Endothelial cell of umbilical vein (primary cell): ENCODE data around the gene NMNAT3. TPM values are rescaled to one million over a fixed set of nuclear protein-coding genes. Genes with fewer than 3 reads are reported as not detected.

Experiments used
- BruUV-seq: library from RNA; stranded (reverse); fragments of 400-500 nt; replicated peaks from 2 replicates; lab custom pipeline; 2021; lab: Mats Ljungman, UMichigan
- CTCF ChIA-PET: fragments of 300-600, 350-600 bp; sonication (Branson Sonifier 250); formaldehyde crosslinking; loops from one replicate; lab custom pipeline; 2021; ENCODE audit warnings: antibody characterized with exemption, inconsistent platforms; lab: Charles Lee
- POLR2A ChIA-PET: fragments of 300-600, 350-600 bp; sonication (Branson Sonifier 250); formaldehyde crosslinking; loops from one replicate; lab custom pipeline; 2021; ENCODE audit warnings: antibody characterized with exemption, inconsistent platforms; lab: Charles Lee
- DNase-seq: peaks from one replicate; pipeline ENCODE4 v3.0.0-alpha.2; 2011; ENCODE audit warnings: low read depth, low spot score
- FAIRE-seq: peaks from 2 replicates; lab custom pipeline; 2011; peaks lifted over from hg19 to GRCh38; lab: Jason Lieb, UNC
- H2AFZ ChIP-seq: 2 replicates; pipeline ENCODE4 v1.6.0; 2012; ENCODE audit warnings: low read depth, low read length, control low read depth, inconsistent platforms
- H3K27ac ChIP-seq: 2 replicates; pipeline ENCODE4 v1.5.1; 2011; ENCODE audit warnings: low read depth, mild to moderate bottlenecking, control low read depth, low read length, moderate library complexity; ENCODE audit not compliant: insufficient read depth
- H3K27me3 ChIP-seq, 2 experiments: 2 replicates each; pipeline versions ENCODE4 v1.6.0 to v1.6.1; 2011; ENCODE audit warnings: low read length in 2 of 2, mixed read lengths in 1 of 2; ENCODE audit not compliant: control insufficient read depth in 2 of 2, insufficient read depth in 2 of 2
- H3K36me3 ChIP-seq, 2 experiments: 2 replicates in 1 of 2; 3 replicates in 1 of 2; pipeline ENCODE4 v1.5.1; 2011; ENCODE audit warnings: low read length in 2 of 2, mild to moderate bottlenecking in 1 of 2, moderate library complexity in 1 of 2; ENCODE audit not compliant: control insufficient read depth in 2 of 2, insufficient read depth in 2 of 2; ENCODE audit errors: extremely low read depth in 1 of 2
- H3K4me1 ChIP-seq: 3 replicates; pipeline ENCODE4 v1.5.1; 2011; ENCODE audit warnings: mild to moderate bottlenecking, low read length; ENCODE audit not compliant: control insufficient read depth, insufficient read depth; ENCODE audit errors: extremely low read depth
- H3K4me2 ChIP-seq: 2 replicates; pipeline ENCODE4 v1.6.1; 2011; ENCODE audit warnings: low read length, control low read depth, mixed read lengths; ENCODE audit not compliant: insufficient read depth
- H3K4me3 ChIP-seq, 3 experiments: fragments of 200-600 bp in 1 of 3; sonication (generic), shearing (Covaris generic) in 1 of 3; replicated peaks in 1 of 3; 2 replicates each; pipeline ENCODE4 v1.5.1; 2011 to 2016; ENCODE audit warnings: control low read depth in 3 of 3, low read length in 3 of 3, mild to moderate bottlenecking in 2 of 3, inconsistent platforms in 1 of 3, low read depth in 1 of 3, moderate library complexity in 1 of 3; ENCODE audit not compliant: insufficient read depth in 1 of 3
- H3K79me2 ChIP-seq: 2 replicates; pipeline ENCODE4 v1.6.0; 2012; ENCODE audit warnings: low read length, inconsistent platforms; ENCODE audit not compliant: control insufficient read depth, insufficient read depth
- H3K9ac ChIP-seq: replicated peaks from 2 replicates; pipeline ENCODE3; 2011; ENCODE audit warnings: low read length, control low read depth; ENCODE audit not compliant: insufficient read depth; ENCODE audit errors: extremely low read depth
- H3K9me1 ChIP-seq: replicated peaks from 3 replicates; pipeline ENCODE4 v1.6.0; 2011; ENCODE audit warnings: mild to moderate bottlenecking, low read length; ENCODE audit not compliant: control insufficient read depth, insufficient read depth; ENCODE audit errors: extremely low read depth
- H3K9me3 ChIP-seq: replicated peaks from 2 replicates; pipeline ENCODE4 v1.5.1; 2012; ENCODE audit warnings: low read length, inconsistent platforms; ENCODE audit not compliant: control insufficient read depth, insufficient read depth
- H4K20me1 ChIP-seq: replicated peaks from 2 replicates; pipeline ENCODE3; 2011; ENCODE audit warnings: mild to moderate bottlenecking, low read length; ENCODE audit not compliant: control insufficient read depth, insufficient read depth; ENCODE audit errors: extremely low read depth
- CTCF ChIP-seq, 2 donors: IDR thresholded peaks; 1 replicate in 1 of 2; 2 replicates in 1 of 2; pipeline ENCODE4 v1.5.1; 2011; ENCODE audit warnings: low read length in 2 of 2, mild to moderate bottlenecking in 2 of 2, moderate library complexity in 2 of 2, control low read depth in 1 of 2, inconsistent platforms in 1 of 2, low read depth in 1 of 2; ENCODE audit not compliant: insufficient read depth in 1 of 2; ENCODE audit errors: extremely low read depth in 1 of 2
- FOS ChIP-seq: IDR thresholded peaks from 2 replicates; pipeline ENCODE4 v1.6.1; 2011; ENCODE audit warnings: mild to moderate bottlenecking, low read length, moderate library complexity, borderline replicate concordance; ENCODE audit not compliant: insufficient read depth
- MYC ChIP-seq: IDR thresholded peaks from one replicate; pipeline ENCODE4 v1.6.1; 2011; ENCODE audit warnings: mild to moderate bottlenecking, low read depth, low read length
- dilution Hi-C: fragments of 300-500 bp; cut with MboI; formaldehyde crosslinking; loops from one replicate; pipeline ENCODE4 v1.15.0; 2019; ENCODE audit warnings: low sequenced_read_pairs; ENCODE audit not compliant: extremely low pct_ligation_motif_present
- intact Hi-C: fragments of 100-400 bp; cut with micrococcal nuclease; formaldehyde crosslinking; loops from one replicate; pipeline ENCODE4 v1.10.0; 2022
- polyA plus RNA-seq, 4 experiments: library from polyadenylated mRNA; depleted of rRNA in 3 of 4; stranded (reverse) in 3 of 4; unstranded in 1 of 4; fragments of >200 nt; gene quantifications; 2 replicates each; pipeline versions ENCODE4 v1.2.1 to v1.2.3, GENCODE V29; 2011 to 2012; ENCODE audit warnings: missing spikeins in 1 of 4
- total RNA-seq: library from RNA; stranded (reverse); gene quantifications from 2 replicates; pipeline ENCODE4 v1.2.3, GENCODE V29; 2021
- TF ChIP-seq, protein P1 (sequence below): IDR thresholded peaks from 2 replicates; pipeline ENCODE4 v1.6.1; 2011; ENCODE audit not compliant: insufficient read depth, insufficient read length

The NMNAT3 gene
- total and polyA plus RNA-seq, 2 donors (not counting 3 experiments of a cell fraction or from before 2014, with no cell fraction given): 0.59 to 0.60 TPM

DNA sequence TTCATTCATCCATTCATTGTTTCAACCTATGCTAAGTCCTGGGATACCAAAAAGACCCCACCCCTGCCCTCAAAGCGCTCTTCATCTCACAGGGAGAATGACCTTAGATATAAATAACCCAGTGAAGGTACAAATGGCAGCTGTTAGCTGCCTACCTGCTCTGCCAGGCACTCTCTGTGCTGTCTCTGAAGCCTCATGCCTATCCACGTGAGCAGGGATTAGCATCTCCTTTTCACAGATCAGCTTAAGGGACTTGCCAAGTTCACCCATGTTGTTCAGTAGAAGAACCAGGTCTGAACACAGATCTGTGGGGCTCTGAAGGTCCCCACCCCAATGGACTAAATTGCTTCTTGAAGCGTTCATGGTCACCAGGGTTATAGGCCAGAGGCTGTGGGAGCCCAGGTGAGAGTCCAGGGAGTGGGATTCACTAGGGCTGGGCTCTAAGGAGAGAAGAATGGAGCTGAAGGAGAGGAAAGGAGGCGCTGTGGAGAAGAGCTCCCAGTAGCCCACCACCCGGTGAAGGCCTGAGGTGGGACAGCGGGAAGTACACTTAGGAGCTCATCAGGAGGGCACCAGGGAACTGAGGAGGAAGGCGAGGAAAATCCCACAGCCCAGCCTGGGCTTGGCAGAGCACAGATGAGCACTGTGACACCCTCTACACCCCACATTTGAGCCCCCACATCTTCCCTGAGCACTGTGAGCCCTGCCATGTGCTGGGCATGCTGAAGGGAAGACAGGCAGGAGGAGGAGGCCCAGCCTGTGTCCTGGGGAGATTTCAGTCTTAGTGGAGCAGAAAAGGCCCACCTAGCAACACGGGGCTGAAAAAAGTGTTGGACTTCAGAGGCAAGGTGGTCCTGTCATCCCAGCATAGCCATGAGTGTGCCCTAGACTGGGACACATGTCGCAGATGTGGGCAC lies 158.6 kb downstream of the NMNAT3 start:
- FAIRE-seq: no peak
- no peak overlapping the region for H3K27ac ChIP-seq
- H2AFZ ChIP-seq: no peak overlapping the region

More for the DNA sequence above, 158.6 kb downstream of the NMNAT3 start:
- Histone ChIP-seq H3K36me3 (no peaks in the 10 kb centered on the region), H3K4me2 (no peak overlapping the region), H4K20me1 (no peaks in the 10 kb centered on the region), H3K4me3 (no peak overlapping the region), H3K4me1 (no peaks in the 10 kb centered on the region), H3K79me2 (no peaks in the 10 kb centered on the region), H3K27me3 (no peaks in the 10 kb centered on the region), H3K9ac (no peak overlapping the region), H3K9me1 (no peaks in the 10 kb centered on the region), H3K9me3 (no peaks in the 10 kb centered on the region)
- DNase-seq: no peak
- dilution Hi-C loops (no loop called here), intact Hi-C loops (no loop called here)
- TF ChIP-seq, protein P1, sequence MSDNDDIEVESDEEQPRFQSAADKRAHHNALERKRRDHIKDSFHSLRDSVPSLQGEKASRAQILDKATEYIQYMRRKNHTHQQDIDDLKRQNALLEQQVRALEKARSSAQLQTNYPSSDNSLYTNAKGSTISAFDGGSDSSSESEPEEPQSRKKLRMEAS: no peak
- no peak for TF ChIP-seq CTCF (IDR thresholded peaks at IDR 0.05; ENCODE audit: extremely low read depth in 1 of 2, insufficient read depth in 1 of 2, low read depth in 1 of 2, low read length in 2 of 2)
- no peak for TF ChIP-seq MYC
- TF ChIP-seq FOS: no peak
- no TSS peak for BruUV-seq
- CTCF ChIA-PET: no interaction called here
- POLR2A ChIA-PET: no interaction called here
